Measurements from ENCODE around the gene TCHHL1. TPM values are rescaled to one million over a fixed set of nuclear protein-coding genes. Genes with fewer than 3 reads are reported as not detected.

TCHHL1 gene
- not detected in 2 replicates for total RNA-seq (2016; rRNA removed; fragmentation: Illumina TruSeq; extraction: Trizol)
- total RNA-seq (2016; cell fraction: cytosol; rRNA removed; fragmentation: Illumina TruSeq; extraction: Trizol; ENCODE audit: low read depth), result not detected in 2 replicates
- total RNA-seq (2016; cell fraction: insoluble cytoplasmic fraction; rRNA removed; fragmentation: Illumina TruSeq; extraction: Trizol), result not detected in 2 replicates
- not detected in 2 replicates for total RNA-seq (2016; cell fraction: membrane; rRNA removed; fragmentation: Illumina TruSeq; extraction: Trizol)
- not detected in 2 replicates for total RNA-seq (2016; cell fraction: nucleus; rRNA removed; fragmentation: Illumina TruSeq; extraction: Trizol)
- not detected in 2 replicates for polyA plus RNA-seq (2011; rRNA removed)
- polyA plus RNA-seq (2011; cell fraction: cytosol; rRNA removed), result not detected in 2 replicates
- polyA plus RNA-seq (2011; cell fraction: nucleus; rRNA removed), result not detected in 2 replicates
- polyA plus RNA-seq (2012), result not detected in 2 replicates
- polyA plus RNA-seq (2016; cell fraction: cytosol; fragmentation: Illumina TruSeq; extraction: Trizol; ENCODE audit: low read depth), result not detected in 2 replicates
- not detected in 2 replicates for polyA plus RNA-seq (2016; cell fraction: insoluble cytoplasmic fraction; fragmentation: Illumina TruSeq; extraction: Trizol; ENCODE audit: low read depth)
- not detected in 2 replicates for polyA plus RNA-seq (2016; cell fraction: membrane; fragmentation: Illumina TruSeq; extraction: Trizol; ENCODE audit: low read depth)
- polyA plus RNA-seq (2016; cell fraction: nucleus; fragmentation: Illumina TruSeq; extraction: Trizol; ENCODE audit: insufficient read depth, low read depth), result not detected in 2 replicates
- not detected in 2 replicates for polyA minus RNA-seq (2011; rRNA and poly(A)+ RNA removed; ENCODE audit: low replicate concordance)
- not detected in 2 replicates for polyA minus RNA-seq (2011; cell fraction: cytosol; rRNA and poly(A)+ RNA removed)
- polyA minus RNA-seq (2011; cell fraction: nucleus; rRNA and poly(A)+ RNA removed), result not detected in 2 replicates
- not detected for Bru-seq, nascent RNA
- not detected for BruChase-seq, experiment 1, labeled RNA remaining after a 6-hour chase
- not detected for BruChase-seq, experiment 2, labeled RNA remaining after a 2-hour chase
- long read RNA-seq, experiment 1, result 0 reads
- long read RNA-seq, experiment 2, result 0 reads

GRCh38 chr1:152089014-152089674 is at the start of gene TCHHL1:
TSS of gene TCHHL1 (minus strand) at chr1:152089064. CDS start at chr1:152088143, 921 bp downstream.
- Histone ChIP-seq H3K4me3 (replicated peaks in 1 of 3; ENCODE audit: insufficient read depth in 1 of 3, low read depth in 2 of 3, low read length in 3 of 3) (no peak within 1 kb of the TSS), H3K27ac (ENCODE audit: extremely low read length, insufficient read depth, low read length) (no peak within 1 kb of the TSS), H3K27me3 (ENCODE audit: control insufficient read depth in 1 of 2, insufficient read depth in 2 of 2, low read length in 2 of 2) (no peaks in the 10 kb centered on the region), H2AFZ (ENCODE audit: low read length) (no peak within 1 kb of the TSS), H3K4me1 (ENCODE audit: insufficient read depth, low read length) (no peaks in the 10 kb centered on the region), H3K36me3 (replicated peaks in 1 of 2; ENCODE audit: control insufficient read depth in 1 of 2, insufficient read depth in 2 of 2, low read length in 2 of 2) (no peaks in the 10 kb centered on the region), H4K20me1 (ENCODE audit: insufficient read depth, low read length) (no peaks in the 10 kb centered on the region), H3K4me2 (ENCODE audit: low read depth, low read length) (no peak within 1 kb of the TSS), H3K9ac (ENCODE audit: insufficient read depth, low read depth, low read length) (no peak within 1 kb of the TSS), H3K79me2 (ENCODE audit: insufficient read depth, low read length) (no peaks in the 10 kb centered on the region), H3K9me3 (ENCODE audit: low read length) (no peaks in the 10 kb centered on the region)
- in situ Hi-C loops (cut with HindIII; ENCODE audit: extremely low pct_ligation_motif_present, low pct_unique_long_range_greater_than_20kb), result no loop called here
- ATAC-seq (no peak), FAIRE-seq (no peak), DNase-seq (ENCODE audit: low spot score) (no peak)
- TF ChIP-seq GATAD1 (CRISPR knock-in tag; IDR thresholded peaks at IDR 0.05) (no peak), THAP11 (CRISPR knock-in tag; IDR thresholded peaks at IDR 0.05) (no peak), ZNF619 (CRISPR knock-in tag; IDR thresholded peaks at IDR 0.05) (no peak), REL (CRISPR knock-in tag; conservative IDR thresholded peaks at IDR 0.05) (no peak), CREB1 (IDR thresholded peaks at IDR 0.05) (no peak), CREB1 (CRISPR knock-in tag; IDR thresholded peaks at IDR 0.05) (no peak), SIN3A (IDR thresholded peaks at IDR 0.05; ENCODE audit: borderline replicate concordance, low read depth, low read length) (no peak), ARNTL (CRISPR knock-in tag; IDR thresholded peaks at IDR 0.05) (no peak), ZNF562 (CRISPR knock-in tag; IDR thresholded peaks at IDR 0.05; ENCODE audit: borderline replicate concordance) (no peak), EHMT2 (IDR thresholded peaks at IDR 0.05; ENCODE audit: borderline replicate concordance, low read depth, low read length) (no peak), RBM22 (optimal IDR thresholded peaks at IDR 0.05; ENCODE audit: low read length) (no peak), IKZF4 (CRISPR knock-in tag; IDR thresholded peaks at IDR 0.05; ENCODE audit: borderline replicate concordance, low read depth, not compliant biosample characterization) (no peak)
- intact Hi-C loops (cut with micrococcal nuclease; ENCODE audit: unreplicated experiment), result no loop called here
- ChIA-PET POLR2A (no interaction called here), CTCF (ENCODE audit: low intra/inter-chr PET ratio, low total read pairs) (no interaction called here)
- 4% methylated on average over 5 of the region's 5 CpGs for WGBS (ENCODE audit: low lambda C conversion rate)
- no TSS peak for BruUV-seq (replicated peaks)

Measured in HepG2 (cell line).